ENCODE results near the gene IPP. TPM values are rescaled to one million over a fixed set of nuclear protein-coding genes. Genes with fewer than 3 reads are reported as not detected.

The IPP gene
- polyA plus RNA-seq, 1 donor, result 18.8 TPM

Other genes starting within 250 kb of the IPP start
- gene PRDX1, start 228.8 kb downstream of the IPP start, polyA plus RNA-seq (ENCODE audit: insufficient read length), result 129 TPM
- 77.2 TPM for gene AKR1A1, start 199.8 kb downstream of the IPP start, polyA plus RNA-seq (ENCODE audit: insufficient read length)
- 139 TPM for gene NASP, start 166.6 kb downstream of the IPP start, polyA plus RNA-seq (ENCODE audit: insufficient read length)
- 1.8 TPM for gene CCDC17, start 126.6 kb downstream of the IPP start, polyA plus RNA-seq (ENCODE audit: insufficient read length)
- gene GPBP1L1, start 64.1 kb downstream of the IPP start, polyA plus RNA-seq (ENCODE audit: insufficient read length), result 66.9 TPM
- 30.4 TPM for gene TMEM69, start 62.5 kb downstream of the IPP start, polyA plus RNA-seq (ENCODE audit: insufficient read length)
- 96.2 TPM for gene MAST2, start 53.0 kb upstream of the IPP start, polyA plus RNA-seq (ENCODE audit: insufficient read length)

Data from hindlimb muscle (tissue), 1 donor.